Measurements from ENCODE around the gene BTBD9.

Gene BTBD9

DNA sequence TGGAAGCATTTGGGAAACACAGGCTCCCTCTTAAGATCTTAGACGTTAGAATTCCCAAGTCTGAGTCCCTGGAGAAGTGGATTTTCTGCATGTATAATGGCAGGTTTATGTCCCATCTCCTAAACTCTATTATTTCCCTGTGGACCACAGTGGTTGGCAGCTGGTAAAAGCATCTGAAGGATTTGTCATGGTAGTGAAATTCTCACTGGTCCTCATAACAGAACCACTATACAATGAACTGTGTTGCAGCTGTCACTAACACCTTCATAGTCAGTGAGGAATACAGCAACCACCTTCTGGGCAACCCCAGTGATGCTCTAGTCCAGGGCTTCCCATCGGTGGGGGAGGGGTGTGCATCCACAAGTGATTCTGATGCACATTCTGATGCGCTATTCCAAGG, 423.3 kb downstream of the BTBD9 start:
- no peak for DNase-seq

DNA sequence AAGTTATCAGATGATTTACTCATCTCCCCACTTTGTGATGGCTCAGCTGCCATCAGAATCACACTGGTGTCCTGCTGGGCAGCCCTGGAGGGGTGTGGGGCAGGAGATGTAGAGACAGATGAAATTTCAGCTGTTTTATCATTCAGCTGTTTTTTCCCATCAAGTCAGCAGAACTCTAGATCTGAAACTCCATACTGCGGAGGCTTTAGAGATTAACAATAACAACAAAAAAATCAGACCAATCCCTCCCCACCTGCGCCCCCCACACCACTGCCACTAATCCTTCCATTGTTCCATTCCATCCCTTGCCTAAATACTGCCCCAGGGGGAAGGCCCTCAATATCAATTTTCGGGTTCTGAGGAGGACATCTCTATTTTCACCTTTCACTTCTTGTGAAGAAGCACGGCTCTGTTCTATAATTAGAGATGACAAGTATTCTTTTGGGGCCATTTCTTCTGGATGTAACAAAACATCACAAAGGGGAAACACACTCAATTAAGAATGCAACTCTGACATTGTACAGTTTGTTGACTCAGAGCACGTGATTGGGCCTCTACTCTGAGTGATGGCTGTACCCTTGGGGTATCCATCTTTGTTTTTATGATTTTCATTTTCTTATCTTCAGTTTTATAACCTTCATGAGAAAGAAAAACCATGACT, 423.9 kb downstream of the BTBD9 start:
- DNase-seq: no peak

DNA sequence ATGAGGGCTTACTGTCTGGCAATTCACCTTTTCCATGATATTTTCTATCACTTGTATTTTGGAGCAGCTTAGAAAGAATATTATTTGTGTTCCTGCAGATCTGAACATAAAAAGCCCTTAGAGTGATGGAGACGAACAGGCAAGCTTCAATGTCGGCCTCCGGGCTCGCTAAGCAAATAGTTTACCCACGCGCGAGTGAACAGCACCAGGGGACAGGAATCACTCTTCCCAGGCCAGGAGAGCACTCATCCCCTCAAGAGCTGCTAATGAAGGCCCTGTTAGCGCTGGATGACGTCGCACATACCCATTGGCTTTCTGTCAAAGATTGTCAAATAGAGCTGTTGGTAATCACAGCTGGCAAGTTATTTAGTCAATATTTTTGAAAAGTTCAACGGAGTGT, 424.5 kb downstream of the BTBD9 start:
- no peak for DNase-seq

- no peak for DNase-seq
These were observed 425.6 kb downstream of the BTBD9 start for GRCh38 chr6:38214159-38214558.

DNA sequence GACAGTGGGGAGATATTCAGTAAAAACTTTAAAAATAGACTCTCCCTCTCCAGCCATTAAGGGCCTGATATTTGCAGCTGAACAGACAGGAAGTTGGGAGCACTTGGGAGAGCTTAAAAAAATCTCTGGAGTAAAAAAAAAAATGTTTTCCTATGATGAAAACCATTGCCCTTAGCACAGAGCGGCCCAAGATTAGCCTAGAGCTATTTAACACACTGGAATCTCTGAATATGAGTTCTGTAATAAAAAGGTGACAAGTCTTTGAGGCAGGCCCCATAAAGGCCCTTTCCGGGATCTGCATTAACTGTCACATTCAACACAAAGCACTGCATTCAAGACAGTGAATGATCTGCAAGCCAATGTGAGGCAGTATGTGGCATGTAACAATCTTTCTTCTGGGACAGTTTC, 426.5 kb downstream of the BTBD9 start:
- DNase-seq: no peak

GRCh38 chr6:38212579-38212978, 427.1 kb downstream of the BTBD9 start:
- no peak for DNase-seq

DNA sequence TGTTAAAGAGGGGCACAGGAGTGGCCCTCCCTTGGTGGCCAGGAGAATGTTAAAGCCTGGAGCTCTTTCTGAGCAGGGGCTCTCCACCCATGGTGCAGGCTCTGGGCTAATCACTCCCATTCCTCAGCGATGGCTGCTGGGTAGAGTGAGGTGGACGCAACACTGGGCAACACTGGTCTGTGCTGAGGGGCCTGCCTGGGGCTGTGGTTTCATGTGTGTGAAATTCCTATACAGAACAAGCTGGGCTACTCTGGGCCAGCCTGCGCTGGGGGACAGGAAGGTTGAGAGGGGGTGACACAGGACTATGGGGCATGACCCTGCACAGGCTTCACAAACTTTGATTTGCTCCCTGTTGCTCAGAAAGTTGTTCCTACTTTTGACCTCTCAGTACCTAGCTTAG, 427.6 kb downstream of the BTBD9 start:
- DNase-seq: no peak

GRCh38 chr6:38209371-38210260, 430.1 kb downstream of the BTBD9 start:
- DNase-seq: no peak

- DNase-seq: no peak
These were observed 431.7 kb downstream of the BTBD9 start for GRCh38 chr6:38208028-38208427.

DNA sequence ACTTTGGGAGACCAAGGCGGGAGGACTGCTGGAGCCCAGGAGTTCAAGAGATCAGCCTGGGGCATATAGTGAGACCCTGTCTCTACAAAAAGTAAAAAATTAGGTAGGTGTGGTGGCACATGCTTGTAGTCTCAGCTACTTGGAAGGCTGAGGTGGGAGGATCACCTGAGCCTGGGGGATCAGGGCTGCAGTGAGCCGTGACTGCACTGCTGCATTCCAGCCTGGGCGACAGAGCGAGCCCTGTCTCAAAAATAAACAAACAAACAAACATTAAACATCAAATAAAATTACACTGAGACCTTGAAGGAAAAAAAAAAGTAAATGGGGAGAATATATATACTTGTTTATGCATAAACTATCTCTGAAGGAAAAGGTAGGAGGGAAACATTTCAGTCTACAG, 432.4 kb downstream of the BTBD9 start:
- DNase-seq: no peak

DNA sequence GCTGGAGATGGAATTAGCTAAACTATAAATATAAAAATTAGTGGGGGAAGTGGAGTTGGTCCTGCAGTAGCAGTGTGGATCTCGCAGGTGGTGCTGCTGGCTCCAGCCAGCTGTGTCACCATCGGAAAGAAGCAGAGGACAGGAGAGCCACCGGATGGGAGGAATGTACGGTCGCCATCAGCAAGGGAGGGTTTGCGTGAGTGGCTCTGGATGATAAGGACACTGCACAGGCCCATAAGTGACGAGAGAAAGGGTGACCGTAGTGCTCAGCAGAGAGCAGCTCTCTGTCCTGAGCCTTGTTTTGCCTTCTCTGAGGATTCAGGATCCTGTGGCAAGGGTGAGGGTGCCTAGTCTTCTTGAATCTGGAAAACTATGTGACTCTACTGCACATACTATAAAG, 441.5 kb downstream of the BTBD9 start:
- no peak for DNase-seq

DNA sequence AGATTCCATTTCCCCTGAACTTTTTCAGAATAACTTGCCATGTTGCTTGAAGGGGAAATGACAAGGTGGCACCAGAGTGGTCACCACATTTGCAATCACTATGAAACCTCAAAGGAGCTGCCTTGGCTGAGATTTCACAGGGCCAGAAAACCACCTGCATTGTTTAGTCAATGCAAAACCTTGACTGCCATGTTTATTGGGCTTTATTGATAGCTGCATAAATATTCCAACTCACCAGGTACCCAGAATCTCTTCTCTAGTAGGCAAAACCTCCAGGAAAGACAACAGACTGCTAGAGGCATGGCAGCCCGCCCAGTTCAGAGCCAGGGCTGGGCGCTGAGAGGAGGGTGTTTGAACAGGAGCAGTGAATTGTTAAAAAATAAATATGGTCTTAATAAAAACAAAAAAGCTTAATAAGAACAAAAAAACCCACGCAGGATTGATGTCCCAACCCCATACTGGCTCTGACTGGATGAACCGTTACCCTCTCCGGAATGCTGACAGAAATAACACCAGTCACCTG, 444.6 kb downstream of the BTBD9 start:
- DNase-seq: no peak

DNA sequence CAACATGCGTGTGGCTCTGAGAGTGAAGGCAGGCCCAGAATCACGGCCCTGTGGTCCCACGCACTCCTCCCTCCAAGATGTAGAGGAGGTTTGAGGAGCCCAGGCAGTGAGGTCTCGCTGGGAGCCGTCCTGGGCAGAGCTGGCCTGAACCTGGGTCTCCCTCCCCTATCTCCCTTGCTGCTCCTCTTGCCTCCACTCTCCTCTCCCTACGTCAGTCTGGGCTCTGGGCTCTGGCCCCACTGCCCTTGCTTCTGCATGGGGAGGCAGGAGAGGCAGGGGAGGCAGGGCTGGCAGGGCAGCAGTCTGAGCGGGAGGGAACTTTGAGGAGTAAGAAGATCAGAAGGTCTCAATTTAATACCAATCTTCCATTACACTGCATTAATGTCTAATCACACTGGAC, 445.1 kb downstream of the BTBD9 start:
- no peak for DNase-seq

DNA sequence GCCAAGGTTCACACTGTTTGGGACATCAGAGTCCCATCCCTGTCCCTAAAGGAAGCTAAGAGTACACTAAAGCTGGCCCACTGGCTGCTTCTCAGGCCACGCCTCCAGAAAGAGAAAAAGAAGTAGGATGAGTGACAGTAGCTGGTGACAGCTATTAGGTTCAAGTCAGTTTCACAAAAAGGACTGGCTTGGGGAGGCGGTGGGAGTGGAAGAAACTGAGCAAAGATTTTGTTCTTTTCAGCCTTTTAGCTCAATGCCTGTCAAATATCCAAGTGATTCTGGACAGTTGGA, 445.5 kb downstream of the BTBD9 start:
- no peak for DNase-seq

DNA sequence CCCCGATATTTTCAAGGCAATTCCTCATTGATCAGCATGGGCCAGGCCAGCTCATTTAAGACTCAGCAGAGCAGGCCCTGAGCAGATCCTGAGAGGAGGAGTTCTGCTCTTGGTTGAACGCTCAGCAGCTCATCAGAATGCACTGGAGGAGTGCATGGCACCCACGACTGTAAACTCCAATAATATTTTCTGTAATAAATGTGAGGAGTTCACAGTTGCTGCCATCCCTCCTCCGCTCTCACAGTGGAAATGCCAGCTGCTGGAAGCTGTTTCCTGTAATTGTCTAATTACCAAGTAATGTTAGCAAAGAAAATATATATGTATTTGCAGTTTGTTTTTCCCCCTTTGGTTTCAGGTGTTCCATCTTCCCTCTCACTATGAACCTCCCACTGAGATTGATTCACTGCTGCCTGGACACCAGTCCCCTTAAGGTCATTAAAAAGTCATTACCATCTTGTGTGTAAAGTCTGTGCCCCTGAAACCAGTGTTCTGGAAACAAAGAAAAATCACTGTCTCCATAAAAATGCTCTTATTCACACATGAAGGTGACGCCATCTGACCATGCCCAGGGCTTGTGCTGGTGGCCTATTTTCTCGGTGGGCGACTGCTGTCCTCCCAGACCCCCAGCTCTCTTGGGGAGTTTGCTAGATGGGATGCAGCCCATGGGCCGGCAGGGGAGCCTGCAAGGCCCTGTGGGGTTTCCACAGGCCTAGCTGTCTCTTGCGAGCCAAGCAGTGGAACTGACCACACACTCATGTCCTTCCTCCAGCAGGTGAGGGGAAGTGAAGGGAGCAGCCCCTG, 446.0 kb downstream of the BTBD9 start:
- DNase-seq: no peak

DNA sequence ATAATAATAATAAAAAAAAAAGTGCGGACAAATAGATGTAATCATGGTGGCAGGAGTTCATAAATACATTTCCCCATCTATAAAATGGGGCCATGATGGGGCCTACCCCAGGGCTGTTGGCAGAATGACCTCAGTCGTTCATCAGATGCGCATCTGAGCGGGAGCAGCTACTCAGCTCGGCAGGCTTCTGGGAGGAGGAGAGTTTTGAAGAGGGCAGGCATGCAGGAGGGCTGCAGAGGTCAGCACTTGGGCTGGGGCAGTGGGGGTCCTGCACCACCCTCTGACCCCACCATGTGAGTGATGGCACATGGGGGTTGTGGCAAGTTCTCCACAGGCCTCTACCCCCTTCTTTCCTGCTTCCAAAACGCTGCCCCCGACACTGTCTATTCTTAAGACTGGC, 446.7 kb downstream of the BTBD9 start:
- no peak for DNase-seq

GRCh38 chr6:38192487-38192886, 447.2 kb downstream of the BTBD9 start:
- DNase-seq: no peak

- DNase-seq: no peak
These were observed 447.7 kb downstream of the BTBD9 start for GRCh38 chr6:38192011-38192410.

- no peak for DNase-seq
These were observed 448.3 kb downstream of the BTBD9 start for GRCh38 chr6:38191418-38191817.

GRCh38 chr6:38188677-38189335, 450.9 kb downstream of the BTBD9 start:
- DNase-seq: no peak

GRCh38 chr6:38187811-38188590, 451.7 kb downstream of the BTBD9 start:
- DNase-seq: no peak

DNA sequence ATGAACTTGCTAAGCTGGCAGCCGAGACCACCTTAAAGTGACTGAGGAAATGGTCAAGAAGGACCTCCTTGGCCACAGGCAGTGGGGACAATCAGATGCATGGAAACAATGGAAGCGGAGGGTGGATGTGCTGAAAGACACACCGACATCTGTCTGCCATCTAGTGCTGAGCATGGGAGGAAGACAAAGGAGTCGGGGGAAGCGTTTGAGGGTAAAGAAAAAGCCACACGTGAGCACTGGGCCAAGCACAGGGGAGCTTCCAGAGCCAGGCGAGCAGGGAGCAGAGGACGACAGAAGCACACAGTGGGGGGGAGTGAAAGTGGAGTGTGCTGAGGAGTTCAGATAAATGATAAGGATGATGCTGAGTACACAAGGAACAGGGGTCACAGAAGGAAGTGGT, 452.4 kb downstream of the BTBD9 start:
- no peak for DNase-seq
